Esophagus muscularis mucosa (tissue), 4 donors: Measurements from ENCODE around the gene SUPT6H.

ENCODE experiments used
- EP300 ChIP-seq: sonication (generic); formaldehyde crosslinking; IDR thresholded peaks from one replicate; pipeline ENCODE4 v1.6.1; 2017; ENCODE audit warnings: antibody characterized with exemption
- POLR2A ChIP-seq: fragments of 450-650 bp; IDR thresholded peaks from one replicate; pipeline ENCODE4 v1.6.1; 2017; ENCODE audit warnings: antibody characterized with exemption, moderate library complexity, mild to moderate bottlenecking, low read depth
- POLR2AphosphoS5 ChIP-seq, 2 donors: sonication (generic); formaldehyde crosslinking; IDR thresholded peaks; one replicate each; pipeline ENCODE4 v1.6.1; 2017; ENCODE audit warnings: antibody characterized with exemption in 2 of 2
- TF ChIP-seq, protein P1 (sequence below), 3 experiments: fragments of 200-600 bp in 2 of 3; fragments of 450-650 bp in 1 of 3; sonication (generic) in 2 of 3; IDR thresholded peaks; one replicate each; pipeline ENCODE4 v1.5.1; 2017 to 2019; ENCODE audit warnings: antibody characterized with exemption in 3 of 3, mild to moderate bottlenecking in 2 of 3, moderate library complexity in 1 of 3

DNA sequence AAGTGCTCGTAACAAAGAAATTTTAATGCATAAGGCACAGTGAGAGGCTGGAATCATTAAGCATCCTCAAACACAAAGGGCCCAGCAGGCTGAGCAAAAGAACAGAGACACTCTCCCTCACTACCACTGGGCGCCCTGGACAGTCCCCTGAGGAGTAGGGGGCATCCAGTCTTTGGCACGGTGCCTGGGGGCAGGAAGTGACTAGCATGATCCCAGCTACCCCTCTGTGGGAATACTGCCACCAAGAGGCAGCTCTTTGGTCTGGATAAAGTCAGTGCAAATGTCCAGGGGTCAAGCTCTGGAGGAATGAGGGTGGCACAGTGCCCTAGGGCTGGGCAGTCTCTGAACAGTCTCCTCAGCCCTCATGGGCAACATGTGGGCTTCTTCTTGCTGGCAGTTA lies 52.3 kb downstream of the SUPT6H start:
- TF ChIP-seq EP300 (no peak), POLR2A (no peak), POLR2AphosphoS5 (IDR thresholded peaks at IDR 0.05) (no peak)
- TF ChIP-seq, protein P1, sequence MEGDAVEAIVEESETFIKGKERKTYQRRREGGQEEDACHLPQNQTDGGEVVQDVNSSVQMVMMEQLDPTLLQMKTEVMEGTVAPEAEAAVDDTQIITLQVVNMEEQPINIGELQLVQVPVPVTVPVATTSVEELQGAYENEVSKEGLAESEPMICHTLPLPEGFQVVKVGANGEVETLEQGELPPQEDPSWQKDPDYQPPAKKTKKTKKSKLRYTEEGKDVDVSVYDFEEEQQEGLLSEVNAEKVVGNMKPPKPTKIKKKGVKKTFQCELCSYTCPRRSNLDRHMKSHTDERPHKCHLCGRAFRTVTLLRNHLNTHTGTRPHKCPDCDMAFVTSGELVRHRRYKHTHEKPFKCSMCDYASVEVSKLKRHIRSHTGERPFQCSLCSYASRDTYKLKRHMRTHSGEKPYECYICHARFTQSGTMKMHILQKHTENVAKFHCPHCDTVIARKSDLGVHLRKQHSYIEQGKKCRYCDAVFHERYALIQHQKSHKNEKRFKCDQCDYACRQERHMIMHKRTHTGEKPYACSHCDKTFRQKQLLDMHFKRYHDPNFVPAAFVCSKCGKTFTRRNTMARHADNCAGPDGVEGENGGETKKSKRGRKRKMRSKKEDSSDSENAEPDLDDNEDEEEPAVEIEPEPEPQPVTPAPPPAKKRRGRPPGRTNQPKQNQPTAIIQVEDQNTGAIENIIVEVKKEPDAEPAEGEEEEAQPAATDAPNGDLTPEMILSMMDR (IDR thresholded peaks at IDR 0.05) = no peak
